ENCODE measurements around the gene OR6Q1.

DNA sequence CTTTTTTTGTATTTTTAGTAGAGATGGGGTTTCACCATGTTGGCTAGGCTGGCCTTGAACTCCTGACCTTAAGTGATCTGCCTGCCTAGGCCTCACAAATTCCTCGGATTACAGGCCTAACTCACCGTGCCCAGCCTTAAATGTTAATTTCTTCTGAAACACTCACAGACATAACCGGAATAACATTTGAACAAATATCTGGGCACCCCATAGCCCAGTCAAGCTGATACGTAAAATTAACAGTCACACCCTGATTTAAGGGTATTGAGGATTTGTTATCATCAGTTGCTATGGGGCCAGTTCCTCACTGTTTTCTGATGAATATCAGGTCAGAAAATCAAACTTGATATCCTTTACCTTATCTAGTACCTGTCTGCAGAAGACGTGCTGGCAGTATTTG is 30.1 kb upstream of the OR6Q1 start:
- TF ChIP-seq, protein P1, sequence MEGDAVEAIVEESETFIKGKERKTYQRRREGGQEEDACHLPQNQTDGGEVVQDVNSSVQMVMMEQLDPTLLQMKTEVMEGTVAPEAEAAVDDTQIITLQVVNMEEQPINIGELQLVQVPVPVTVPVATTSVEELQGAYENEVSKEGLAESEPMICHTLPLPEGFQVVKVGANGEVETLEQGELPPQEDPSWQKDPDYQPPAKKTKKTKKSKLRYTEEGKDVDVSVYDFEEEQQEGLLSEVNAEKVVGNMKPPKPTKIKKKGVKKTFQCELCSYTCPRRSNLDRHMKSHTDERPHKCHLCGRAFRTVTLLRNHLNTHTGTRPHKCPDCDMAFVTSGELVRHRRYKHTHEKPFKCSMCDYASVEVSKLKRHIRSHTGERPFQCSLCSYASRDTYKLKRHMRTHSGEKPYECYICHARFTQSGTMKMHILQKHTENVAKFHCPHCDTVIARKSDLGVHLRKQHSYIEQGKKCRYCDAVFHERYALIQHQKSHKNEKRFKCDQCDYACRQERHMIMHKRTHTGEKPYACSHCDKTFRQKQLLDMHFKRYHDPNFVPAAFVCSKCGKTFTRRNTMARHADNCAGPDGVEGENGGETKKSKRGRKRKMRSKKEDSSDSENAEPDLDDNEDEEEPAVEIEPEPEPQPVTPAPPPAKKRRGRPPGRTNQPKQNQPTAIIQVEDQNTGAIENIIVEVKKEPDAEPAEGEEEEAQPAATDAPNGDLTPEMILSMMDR (conservative IDR thresholded peaks at IDR 0.05 in 1 of 2, IDR thresholded peaks at IDR 0.05 in 1 of 2; ENCODE audit: low read depth in 1 of 2, low read length in 2 of 2) = no peak
- TF ChIP-seq EZH2 (IDR thresholded peaks at IDR 0.05; ENCODE audit: low read length, missing control alignments) = no peak
